Measurements from ENCODE around the gene C12orf42. TPM values are rescaled to one million over a fixed set of nuclear protein-coding genes. Genes with fewer than 3 reads are reported as not detected.

The C12orf42 gene
- total RNA-seq, 1 experiment from 2014 or later: not detected

GRCh38 chr12:103457471-103457870 lies 38.3 kb downstream of the C12orf42 start:
- H4K20me1 ChIP-seq (ENCODE audit: control insufficient read depth, insufficient read depth, insufficient read length): no peaks in the 10 kb centered on the region
- H3K14ac ChIP-seq (ENCODE audit: insufficient read depth, low read length): no peak overlapping the region
- no peak overlapping the region for H3K56ac ChIP-seq (ENCODE audit: insufficient read length, low read depth, low read length)
- Mint-ChIP-seq H3K4me3 (no peak overlapping the region), H3K4me1 (peaks cover 0 to 4% of the 10 kb centered on the region in 2 experiments; a peak in 1 of 4 replicates), H3K9me3 (no peaks in the 10 kb centered on the region), H3K36me3 (ENCODE audit: insufficient read depth in 1 of 3, low read depth in 3 of 3) (no peaks in the 10 kb centered on the region), H3K27me3 (ENCODE audit: low read depth) (no peaks in the 10 kb centered on the region; the same call in 1 of the 2 replicates), H3K27ac (no peak overlapping the region)
- no peak overlapping the region for H3K4ac ChIP-seq (ENCODE audit: low read depth, low read length)
- no peak overlapping the region for H4K8ac ChIP-seq (replicated peaks; ENCODE audit: insufficient read length, low read depth, low read length)
- no peak overlapping the region for H2AK5ac ChIP-seq (ENCODE audit: insufficient read length, low read length)
- no peaks in the 10 kb centered on the region for H3K9me3 ChIP-seq (ENCODE audit: control insufficient read depth, low read depth, low read length)
- no peak overlapping the region for H3K27ac ChIP-seq (ENCODE audit: insufficient read length, low read depth, low read length)
- H3K27me3 ChIP-seq (ENCODE audit: insufficient read depth, low read length): no peaks in the 10 kb centered on the region
- TF ChIP-seq CTCF (conservative IDR thresholded peaks at IDR 0.05): no peak
- H3K4me1 ChIP-seq (ENCODE audit: insufficient read depth, low read length): no peaks in the 10 kb centered on the region
- no peak overlapping the region for H3K4me2 ChIP-seq (ENCODE audit: insufficient read depth, insufficient read length, low read length)
- no peak overlapping the region for H3K23ac ChIP-seq (ENCODE audit: insufficient read length, low read depth, low read length)
- DNase-seq: no peak
- H3K9ac ChIP-seq (ENCODE audit: extremely low read depth, insufficient read length, low read length): no peak overlapping the region
- H3K79me2 ChIP-seq (ENCODE audit: insufficient read depth, low read length): no peaks in the 10 kb centered on the region
- H3K18ac ChIP-seq (ENCODE audit: insufficient read length, low read depth, low read length): no peak overlapping the region
- no CpG with 5 or more reads among the region's 2 CpGs for WGBS (ENCODE audit: extremely low coverage, insufficient read length, low lambda C conversion rate)
- no peak overlapping the region for H2BK15ac ChIP-seq (ENCODE audit: low read depth, low read length)
- no peak overlapping the region for H2BK5ac ChIP-seq (ENCODE audit: insufficient read length, low read length)
- H3K23me2 ChIP-seq (ENCODE audit: insufficient read length, low read depth, low read length, poor library complexity, severe bottlenecking): no peaks in the 10 kb centered on the region
- no peak overlapping the region for H2BK20ac ChIP-seq (ENCODE audit: low read depth, low read length, poor library complexity, severe bottlenecking)
- no peak overlapping the region for H3T11ph ChIP-seq (ENCODE audit: low read length)
- no peak overlapping the region for H2AFZ ChIP-seq (ENCODE audit: low read length)
- H3K79me1 ChIP-seq (ENCODE audit: insufficient read depth, low read depth, low read length, poor library complexity, severe bottlenecking): no peaks in the 10 kb centered on the region
- H2BK120ac ChIP-seq (ENCODE audit: low read depth, low read length, poor library complexity, severe bottlenecking): no peak overlapping the region
- no peak overlapping the region for H4K5ac ChIP-seq (ENCODE audit: insufficient read length, low read depth, low read length)
- H2BK12ac ChIP-seq (ENCODE audit: insufficient read length, low read depth, low read length): no peak overlapping the region
- H4K91ac ChIP-seq (ENCODE audit: insufficient read length, low read depth, low read length): no peak overlapping the region
